Eye (tissue), 1 donor: Measurements from ENCODE around the gene SPAG17.

ENCODE experiments used
- DNase-seq: peaks from one replicate; pipeline ENCODE4 v3.0.0-alpha.2; 2015

Gene SPAG17

DNA sequence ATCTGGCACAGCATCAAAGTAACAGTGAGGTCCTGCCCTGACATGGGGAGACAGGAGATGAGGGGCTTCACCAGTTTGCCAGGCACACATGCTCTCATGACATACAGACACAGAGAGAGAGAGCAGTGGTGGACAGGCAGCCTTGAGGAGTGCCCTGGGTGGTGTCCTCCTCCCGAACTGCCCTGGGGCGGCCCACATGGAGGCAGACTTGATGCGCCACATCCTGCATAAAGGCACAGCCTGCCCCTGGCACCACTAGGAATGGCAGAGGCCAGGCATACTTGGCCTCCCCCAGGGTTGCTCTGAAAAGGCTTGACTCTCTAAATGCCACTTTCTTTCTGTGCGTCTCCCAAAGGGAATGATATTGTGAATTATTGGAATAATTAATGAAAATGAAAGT, 67.5 kb downstream of the SPAG17 start:
- DNase-seq = no peak

DNA sequence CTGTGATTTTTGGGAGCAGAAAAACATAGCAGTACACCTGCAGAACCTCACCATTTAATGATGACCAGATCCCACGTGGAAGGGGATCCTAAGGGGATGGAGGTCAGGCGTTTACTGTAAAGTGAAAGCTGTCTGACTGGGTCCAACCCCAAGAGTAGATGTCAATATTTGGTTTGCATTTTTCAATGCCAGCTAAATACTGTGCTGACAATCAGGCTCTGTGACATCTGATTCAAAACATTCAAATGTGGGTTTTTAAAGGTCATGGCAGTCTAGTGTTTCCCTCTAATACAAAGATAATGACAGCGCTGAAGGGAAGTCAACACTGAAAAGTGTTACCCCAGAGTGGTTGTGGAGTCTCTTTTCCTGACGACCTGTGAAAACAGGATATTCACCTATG, 68.1 kb downstream of the SPAG17 start:
- DNase-seq = no peak

DNA sequence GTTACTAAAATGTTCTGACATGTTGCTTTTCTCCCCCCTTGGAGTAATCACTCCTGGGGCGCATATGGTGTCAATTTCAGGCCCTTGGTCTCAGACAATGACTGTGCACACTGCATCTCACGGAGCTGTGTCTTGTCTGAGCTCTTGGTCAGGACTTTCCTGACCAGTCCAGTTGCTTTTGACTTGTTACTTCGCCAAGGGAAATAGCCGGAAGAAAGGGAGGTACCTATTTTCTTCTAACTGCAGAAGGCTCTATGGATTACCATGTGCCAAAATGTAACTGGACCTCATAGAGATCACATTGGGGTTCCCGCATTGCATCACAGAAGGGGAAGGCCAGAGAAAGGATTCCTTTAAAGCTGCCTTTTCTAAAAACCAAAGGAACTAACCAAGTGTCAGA, 68.6 kb downstream of the SPAG17 start:
- DNase-seq = no peak

DNA sequence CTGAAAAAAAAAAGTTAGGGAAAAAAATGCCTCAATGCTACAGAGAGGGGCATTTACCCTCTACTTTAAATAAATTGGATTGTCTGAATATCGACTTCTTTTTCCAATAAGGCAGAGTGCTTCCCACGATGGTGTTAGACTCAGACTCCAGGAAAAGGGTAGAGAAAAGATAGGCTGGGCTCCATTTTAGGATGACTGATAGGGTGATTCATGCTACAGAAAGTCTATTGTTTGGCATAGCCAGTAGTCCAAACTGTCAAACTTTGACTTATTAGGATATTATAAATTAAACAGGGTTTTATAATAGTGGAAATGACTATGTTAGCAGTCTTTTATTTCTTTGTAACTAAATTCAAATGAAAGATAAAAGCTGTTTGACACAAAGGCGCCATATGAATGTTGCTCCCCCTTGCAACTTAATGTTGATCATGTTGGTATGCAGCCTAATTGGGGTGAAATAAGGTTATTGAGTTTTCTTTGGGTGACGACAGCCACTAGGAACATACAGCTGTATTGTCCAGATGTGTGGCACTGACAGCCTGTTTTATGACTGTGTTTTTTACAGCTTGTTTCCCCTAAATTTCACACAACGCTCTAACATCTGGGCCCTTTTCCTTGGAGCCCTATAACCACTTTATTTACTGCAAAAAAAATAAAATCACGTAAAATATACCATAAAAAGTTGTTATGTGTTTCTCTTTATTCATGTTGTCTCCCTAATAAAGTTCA, 69.3 kb downstream of the SPAG17 start:
- DNase-seq = no peak

DNA sequence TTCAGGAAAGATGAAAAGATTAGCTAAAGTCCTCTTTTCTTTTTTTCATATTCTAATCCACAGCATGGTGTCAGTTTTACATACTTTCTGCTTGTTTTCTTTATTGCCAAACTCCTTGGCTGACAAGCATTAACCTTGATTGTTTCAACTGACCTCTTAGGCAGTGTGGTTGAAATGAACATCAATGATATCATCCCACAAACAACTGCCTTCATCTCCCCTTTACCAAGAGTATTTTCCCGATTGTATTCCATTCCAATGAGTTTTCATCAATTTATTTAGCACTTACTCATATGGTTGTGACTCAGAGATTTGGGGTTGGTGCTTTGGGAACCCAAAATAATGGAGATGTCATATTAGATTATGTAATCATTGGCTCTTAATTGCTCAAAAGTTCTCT, 71.8 kb downstream of the SPAG17 start:
- DNase-seq = no peak

DNA sequence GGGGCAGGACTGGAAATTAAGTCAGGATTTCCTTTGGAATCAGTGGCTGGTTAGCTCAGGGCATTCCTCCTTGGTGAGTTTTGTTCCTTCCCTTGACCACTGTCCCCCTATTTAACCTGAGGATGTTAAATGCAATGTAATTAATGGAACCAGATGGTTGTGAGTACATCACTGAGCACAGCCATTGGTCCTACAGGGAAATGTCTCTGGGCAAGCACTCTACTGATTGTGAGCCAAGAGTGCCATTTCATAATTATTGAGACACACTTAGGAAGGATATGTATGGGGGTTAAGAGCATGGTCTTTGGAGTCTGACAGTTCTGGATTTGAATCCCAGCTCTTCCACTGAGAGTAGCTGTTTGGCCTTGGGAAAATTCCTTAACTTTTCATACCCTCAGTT, 74.4 kb downstream of the SPAG17 start:
- DNase-seq = no peak

DNA sequence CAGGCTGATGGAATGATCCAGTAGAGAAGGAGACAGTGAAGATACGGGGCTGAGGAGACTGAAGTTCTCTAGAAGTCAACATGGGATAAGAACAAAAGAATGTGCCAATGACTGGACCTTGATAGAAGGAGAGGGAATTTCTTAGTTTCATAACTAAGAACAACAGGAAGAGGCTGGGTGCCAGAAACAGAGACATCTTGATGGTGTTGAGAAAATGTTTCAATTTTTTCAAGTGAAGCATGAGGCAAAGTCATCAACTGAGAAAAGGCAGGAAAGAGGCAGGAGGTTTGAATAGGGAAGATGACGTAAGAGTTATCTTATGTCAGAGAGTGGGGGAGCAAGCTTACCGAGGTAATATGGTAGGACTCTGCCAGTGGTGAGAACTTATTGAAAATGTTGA, 80.1 kb downstream of the SPAG17 start:
- DNase-seq = no peak

DNA sequence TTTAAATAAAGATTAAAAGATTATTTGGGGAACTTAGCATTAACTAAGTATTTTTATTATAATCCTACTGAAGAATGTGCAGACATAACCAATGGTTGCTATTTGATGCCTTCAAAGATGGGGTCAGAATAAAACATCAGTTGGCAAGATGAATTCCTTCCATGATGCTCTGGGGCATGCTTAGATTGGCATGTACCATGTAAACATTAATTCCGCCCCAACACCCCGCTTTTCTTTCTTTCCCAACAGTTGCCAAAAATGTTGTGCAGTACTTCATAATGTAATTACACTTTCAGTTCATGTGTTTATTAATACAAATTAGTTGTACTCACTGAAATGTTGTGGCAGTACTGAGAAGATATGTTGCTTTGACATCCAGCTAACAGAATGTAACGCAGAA, 82.6 kb downstream of the SPAG17 start:
- no peak for DNase-seq

DNA sequence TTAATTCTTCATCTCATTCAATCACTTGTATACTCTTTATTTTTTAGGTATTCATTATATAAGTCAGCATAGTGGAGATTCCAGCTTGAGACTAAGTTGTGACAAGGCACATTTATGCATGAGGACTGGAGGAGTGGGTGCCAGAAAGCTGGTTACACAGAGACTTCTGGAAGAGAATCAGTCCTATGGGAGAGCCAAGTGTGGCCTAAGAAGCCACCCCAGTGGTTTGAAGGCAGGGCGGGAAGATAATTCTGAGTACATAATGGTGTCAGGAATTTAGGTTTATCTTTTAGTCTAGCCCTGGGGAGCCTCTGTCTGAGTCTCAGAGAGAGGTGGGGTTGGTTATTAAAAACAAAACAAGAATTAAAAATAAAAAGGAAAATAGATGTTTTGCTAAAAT, 83.0 kb downstream of the SPAG17 start:
- DNase-seq = no peak

DNA sequence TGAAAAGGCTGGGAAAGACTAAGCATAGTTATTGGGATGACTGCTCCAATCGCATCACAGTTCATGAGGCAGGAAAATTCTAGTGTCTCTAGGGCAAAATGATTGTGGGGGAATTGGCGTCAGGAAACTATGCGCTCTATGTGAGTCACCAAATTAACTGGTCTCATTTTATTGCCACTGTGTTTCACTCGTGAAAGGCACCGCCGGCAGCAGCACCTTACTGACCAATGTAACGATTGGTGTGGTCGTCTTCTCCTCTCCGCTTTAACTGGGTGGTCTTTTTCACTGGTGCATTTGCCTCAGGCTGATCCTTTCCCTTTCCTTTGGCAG, 83.5 kb downstream of the SPAG17 start:
- no peak for DNase-seq

DNA sequence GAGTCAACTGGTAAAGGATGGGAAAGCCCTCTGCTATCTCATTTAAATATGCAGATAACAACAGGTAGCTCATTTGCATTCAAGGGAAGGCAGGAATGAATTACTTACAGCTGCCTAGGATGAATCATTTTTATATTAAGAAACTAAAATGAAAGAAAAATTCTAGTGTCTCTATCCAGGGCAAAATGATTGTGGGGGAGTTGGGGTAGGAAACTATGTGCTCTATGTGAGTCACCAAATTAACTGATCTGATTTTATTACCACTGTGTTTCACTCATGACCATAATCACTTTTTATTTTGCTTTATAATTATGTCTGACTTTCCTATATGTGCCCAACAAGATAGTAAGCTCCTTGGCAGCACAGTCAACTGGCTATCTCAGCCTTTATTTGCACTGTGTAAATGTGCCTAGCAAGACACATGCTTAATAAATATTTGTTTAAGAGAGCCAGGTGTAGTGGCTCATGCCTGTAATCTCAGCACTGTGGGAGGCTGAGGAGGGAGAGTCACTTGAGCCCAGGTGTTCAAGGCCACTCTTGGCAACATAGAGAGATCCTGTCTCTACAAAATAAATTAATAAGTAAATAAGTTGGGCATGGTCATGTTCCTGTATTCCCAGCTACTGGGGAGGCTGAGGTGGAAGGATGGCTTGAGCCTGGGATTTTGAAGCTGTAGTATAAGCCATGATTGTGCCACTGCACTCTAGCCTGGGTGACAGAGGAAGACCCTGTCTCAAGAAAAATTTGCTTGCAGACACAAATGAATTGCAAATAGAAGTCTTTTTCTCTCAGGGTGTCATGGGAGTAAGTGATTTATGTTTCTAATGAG, 84.1 kb downstream of the SPAG17 start:
- DNase-seq = no peak

DNA sequence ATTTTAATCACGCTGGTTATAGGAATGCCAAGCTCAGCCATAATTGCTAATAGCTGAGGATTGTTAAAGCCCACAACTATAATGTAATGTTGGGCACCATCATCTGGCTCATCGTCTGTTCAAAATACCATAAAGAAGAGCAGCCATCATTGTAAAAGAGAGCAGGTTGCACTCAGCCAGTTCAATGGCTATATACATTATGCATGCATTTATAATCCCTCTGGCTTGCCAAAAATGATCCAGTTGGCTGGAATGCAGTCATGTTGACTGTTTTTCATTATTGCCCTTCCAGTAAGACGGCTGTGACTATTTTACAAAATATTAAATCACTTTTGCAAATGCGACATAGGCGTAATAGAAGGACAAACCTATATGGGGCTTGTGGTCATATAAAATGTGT, 85.3 kb downstream of the SPAG17 start:
- no peak for DNase-seq

DNA sequence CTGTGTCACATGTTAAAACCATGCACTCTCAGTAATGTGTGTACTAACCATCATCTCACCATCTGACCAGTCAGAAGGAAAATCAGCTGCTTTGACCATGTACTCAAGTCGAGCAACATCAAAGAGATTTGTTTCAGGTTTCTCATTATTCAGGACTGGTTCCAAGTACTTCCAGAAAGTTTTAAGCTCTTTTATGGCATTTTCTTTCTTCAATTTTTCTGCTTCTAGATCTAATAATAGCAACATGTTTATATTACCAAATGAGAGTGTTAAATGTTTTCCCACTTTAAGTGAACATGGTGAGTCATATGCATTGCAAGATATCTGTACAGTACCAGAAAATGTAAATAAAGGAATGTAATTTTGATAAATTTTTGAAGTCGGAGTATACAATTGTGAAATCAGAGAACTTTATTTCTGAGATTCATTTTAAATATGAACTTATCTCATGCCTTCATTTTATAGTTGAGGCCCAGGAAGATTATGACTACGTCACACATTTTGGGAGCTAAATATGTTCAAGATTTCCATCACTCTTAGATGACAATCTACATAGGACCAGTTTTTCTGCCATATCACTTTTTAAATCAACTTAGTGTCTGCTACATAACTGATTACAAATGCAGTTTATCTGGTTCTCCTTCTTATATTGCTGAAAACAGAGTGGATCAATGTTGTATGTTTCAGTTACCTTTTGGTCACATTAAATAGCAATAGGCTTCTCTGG, 87.2 kb downstream of the SPAG17 start:
- DNase-seq = no peak

DNA sequence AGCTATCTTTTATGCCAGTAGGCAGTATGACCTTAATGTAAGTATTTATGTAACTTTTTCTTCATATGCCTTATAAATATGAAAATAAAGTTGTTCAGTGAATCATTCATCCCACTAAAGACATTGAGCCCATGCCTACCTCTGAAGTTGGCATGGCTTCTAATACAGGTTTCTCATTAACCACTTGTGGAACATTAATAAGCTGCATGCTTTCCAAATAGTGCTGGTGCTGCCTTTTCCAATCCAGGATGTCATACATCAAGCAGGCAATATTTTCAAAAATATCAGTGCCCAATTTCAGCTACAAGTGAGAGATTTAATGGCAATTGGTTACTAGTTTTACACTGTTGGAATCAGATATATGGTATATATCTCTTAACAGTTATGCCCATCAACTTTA, 92.0 kb downstream of the SPAG17 start:
- no peak for DNase-seq

DNA sequence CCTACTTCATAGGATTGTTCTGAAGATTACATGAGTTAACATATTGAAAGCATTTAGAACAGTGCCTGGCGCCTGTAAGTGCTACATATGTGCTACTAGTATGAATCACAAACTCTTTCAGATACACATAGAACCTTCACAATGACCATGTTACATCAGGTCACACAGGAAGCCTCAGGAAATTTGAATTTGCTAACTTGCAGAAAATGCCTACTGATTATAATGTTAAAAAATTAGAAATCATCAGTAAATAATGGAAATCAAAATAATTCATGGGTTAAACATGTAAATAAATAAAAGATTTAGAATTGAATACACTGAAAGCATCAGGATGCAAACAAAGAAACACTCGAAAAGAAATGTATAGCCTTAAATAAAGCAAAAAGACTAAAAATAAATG, 94.9 kb downstream of the SPAG17 start:
- no peak for DNase-seq

DNA sequence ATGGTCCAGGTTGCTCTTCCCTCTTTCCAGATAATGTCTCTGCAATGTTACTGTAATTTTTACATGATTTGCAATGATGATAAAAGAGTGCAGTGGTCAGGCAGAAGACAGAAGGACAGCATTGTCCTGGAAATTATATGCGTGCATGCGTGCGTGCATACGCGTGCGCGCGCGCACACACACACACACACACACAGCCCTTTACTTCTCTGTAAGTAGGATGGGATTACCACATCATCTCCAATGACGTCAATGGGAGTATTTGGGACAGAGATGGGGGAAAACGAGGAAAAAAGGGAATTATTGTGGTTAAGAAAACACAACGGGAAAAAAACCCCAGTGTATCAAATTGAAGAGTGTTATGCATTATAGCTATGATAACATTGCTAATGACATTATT, 99.7 kb downstream of the SPAG17 start:
- no peak for DNase-seq

DNA sequence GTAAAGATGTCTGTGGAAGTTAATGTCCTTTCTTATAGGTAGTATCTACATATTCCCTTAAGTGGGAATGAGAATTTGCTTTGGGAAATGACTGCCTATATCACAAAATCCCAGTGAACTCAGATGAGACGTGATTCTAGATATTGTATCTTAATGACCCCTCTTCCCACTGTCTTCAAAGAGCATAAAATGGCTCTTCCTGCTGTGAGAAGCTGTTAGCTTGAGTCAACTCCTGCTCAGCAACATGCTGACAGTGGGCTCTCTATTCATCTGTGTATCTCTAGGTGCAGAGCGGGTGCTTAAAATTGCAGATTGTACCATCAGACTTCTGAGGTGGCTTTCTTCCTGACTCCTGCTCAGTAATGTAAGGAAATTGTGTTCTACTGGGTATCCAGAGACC, 100.6 kb downstream of the SPAG17 start:
- no peak for DNase-seq

DNA sequence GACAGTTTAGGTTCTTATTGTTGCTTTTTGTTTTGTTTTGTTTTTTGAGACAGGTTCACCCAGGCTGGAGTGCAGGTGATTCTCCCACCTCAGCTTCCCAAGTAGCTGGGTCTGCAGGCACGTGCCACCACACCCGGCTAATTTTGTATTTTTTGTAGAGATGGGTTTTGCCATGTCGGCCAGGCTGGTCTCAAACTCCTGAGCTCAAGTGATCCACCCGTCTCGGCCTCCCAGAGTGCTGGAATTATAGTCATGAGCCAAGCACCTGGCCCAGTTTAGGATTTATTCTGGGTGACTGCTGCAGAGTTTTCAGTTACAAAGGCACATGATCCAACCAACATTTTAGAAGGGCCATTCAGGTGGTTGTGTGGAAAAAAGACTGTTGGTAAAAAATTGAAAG, 102.0 kb downstream of the SPAG17 start:
- DNase-seq = no peak

DNA sequence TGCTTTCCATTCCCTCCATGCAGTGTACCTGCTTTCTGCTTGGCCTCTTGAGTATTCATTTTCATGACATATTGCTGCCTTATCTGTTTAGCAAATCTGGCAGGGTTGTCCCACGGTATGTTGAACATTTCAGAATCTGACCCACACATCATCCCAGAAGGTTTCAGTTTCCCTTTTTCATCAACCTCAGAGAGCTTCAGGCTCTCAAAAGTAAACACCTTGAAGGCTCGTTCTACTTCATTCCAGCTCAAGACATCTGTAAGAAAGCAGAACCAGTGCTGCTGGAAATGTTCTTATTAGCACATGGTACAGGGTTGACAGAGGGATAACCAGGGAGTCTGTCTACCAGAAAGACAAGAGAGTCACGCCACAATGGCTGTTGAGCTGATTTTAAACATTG, 103.6 kb downstream of the SPAG17 start:
- no peak for DNase-seq

DNA sequence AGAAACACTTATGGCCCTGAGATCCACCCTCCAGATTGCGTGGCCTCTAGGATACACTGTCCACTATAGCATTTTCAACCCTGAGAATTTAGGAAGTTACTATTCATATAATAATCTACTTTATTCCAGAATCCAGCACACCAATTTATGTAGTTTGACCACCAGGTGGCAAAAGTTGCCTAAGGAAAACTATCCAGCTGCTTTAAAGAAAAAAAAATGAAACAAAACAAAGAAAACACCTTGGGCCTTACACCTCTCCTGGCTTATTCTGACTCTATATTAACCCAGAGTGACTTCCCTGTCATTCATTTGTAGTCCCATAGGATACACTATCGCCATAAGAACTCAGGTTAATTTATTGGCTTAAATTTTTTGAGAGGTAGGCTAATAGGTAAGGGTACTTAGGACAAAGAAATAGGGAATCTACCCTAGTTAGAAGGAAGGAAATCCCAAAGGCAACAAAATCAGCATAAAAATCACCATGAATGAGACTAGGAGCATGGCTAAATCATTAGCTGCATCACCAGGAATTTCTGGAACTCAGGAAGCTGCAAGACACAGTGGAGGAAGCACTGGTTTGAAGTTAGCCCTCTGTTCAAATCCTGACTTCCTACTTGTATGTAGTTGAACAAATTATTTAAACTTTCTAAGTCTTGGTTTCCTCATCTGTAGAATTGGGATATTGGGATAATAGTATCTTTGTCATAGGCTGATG, 107.5 kb downstream of the SPAG17 start:
- peak; percentile 44 for DNase-seq

DNA sequence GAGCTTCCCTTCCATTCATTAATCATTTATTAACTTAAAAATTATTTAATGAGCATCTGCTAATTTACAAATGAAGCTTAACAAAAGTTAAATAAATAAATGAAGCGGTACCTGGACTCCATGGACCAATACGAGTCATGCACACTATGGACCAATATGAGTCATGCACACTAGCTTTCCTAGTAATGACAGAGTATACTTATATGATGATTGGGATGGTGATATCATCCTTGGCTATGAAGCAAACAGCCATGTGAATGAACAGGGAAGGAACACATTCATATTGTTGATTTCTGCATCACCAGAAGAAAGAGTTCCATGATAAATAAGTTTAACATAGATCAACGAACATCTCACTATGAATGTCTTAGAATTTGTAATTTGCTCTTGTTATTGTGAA, 109.9 kb downstream of the SPAG17 start:
- DNase-seq = no peak

DNA sequence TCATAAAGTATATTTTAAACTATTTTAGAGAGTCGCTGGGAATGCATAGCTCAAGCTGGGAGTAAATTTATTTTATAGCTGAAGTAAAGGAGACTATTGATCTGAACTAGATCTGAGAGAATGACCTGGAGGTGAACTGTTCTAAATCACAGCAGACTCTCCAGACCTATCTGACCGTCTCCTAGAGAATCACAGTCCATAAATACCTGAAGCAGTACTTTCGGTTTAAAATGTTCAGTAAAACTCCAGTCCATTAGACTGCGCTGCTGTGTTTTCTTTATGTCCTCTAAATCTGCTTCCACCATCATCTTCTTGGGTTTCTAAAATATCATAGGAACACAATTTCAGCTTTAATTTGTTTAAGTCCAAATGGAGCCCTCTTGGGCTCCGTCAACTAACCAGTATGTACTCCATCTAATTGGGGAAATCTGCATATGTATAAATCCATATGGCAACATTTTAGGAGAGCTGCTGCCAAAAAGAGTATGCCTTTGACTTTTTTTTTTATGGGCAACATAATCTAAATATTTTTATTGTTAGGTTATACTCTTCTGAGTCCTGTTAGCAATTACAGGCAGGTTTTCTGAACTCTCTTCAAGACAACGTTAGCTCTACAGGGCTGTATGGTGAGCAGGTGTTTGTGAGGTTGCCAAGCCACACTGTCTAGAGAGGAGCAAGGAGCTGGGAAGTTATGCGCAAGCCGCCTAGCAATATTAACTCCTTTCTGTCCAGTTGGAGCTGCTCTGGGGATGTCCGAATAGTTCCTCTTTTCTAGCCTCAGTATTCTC, 111.2 kb downstream of the SPAG17 start:
- DNase-seq = peak; percentile 51

DNA sequence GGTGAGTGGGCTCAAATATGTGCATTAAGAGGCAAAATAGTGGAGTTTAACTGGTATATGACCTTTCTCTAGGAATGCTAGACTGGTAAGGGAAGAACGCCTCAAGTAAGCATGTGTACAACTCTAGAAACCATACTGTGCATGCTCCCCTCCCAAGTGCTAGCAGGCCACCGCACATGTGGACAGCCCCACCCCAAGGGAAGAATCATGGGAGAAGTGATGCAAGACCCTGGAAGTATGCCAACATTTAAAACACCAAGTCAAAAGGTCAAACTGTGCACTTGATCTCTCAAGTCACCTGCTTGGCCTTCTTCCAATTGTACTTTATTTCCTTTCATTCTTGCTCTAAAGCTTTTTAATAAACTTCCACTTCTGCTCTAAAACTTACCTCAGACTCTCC, 135.0 kb downstream of the SPAG17 start:
- no peak for DNase-seq
